Neural progenitor cell (in vitro differentiated cells): ENCODE results near the gene MOB2. TPM values are rescaled to one million over a fixed set of nuclear protein-coding genes. Genes with fewer than 3 reads are reported as not detected.

Experiments used
- DNase-seq: peaks from one replicate; pipeline ENCODE4 v3.0.0-alpha.2; 2016; ENCODE audit warnings: low spot score
- H2AFZ ChIP-seq: fragments of 200-600 bp; sonication (generic); replicated peaks from 2 replicates; pipeline ENCODE4 v1.6.1; 2016; ENCODE audit warnings: antibody characterized with exemption
- H3F3A ChIP-seq: fragments of 200-600 bp; sonication (generic); 2 replicates; pipeline ENCODE4 v1.6.1; 2016; ENCODE audit warnings: antibody characterized with exemption, low read depth
- H3K27ac ChIP-seq: fragments of 200-600 bp; sonication (generic); 2 replicates; pipeline ENCODE4 v1.5.1; 2016; ENCODE audit warnings: mild to moderate bottlenecking
- H3K27me3 ChIP-seq: fragments of 200-600 bp; sonication (generic); 2 replicates; pipeline ENCODE4 v1.6.1; 2016; ENCODE audit warnings: mild to moderate bottlenecking, moderate library complexity
- H3K36me3 ChIP-seq: fragments of 200-600 bp; sonication (generic); 2 replicates; pipeline ENCODE4 v1.5.1; 2016
- H3K4me1 ChIP-seq: fragments of 200-600 bp; sonication (generic); 2 replicates; pipeline ENCODE4 v1.6.1; 2016; ENCODE audit warnings: mixed run types
- H3K4me2 ChIP-seq: fragments of 200-600 bp; sonication (generic); 2 replicates; pipeline ENCODE4 v1.6.1; 2016
- H3K4me3 ChIP-seq: fragments of 200-600 bp; sonication (generic); 2 replicates; pipeline ENCODE4 v1.5.1; 2016
- H3K79me2 ChIP-seq: fragments of 200-600 bp; sonication (generic); 2 replicates; pipeline ENCODE4 v1.6.1; 2016; ENCODE audit warnings: low read depth
- H3K9ac ChIP-seq: fragments of 200-600 bp; sonication (generic); 2 replicates; pipeline ENCODE4 v1.6.1; 2016
- H3K9me3 ChIP-seq: fragments of 200-600 bp; sonication (generic); 2 replicates; pipeline ENCODE4 v1.5.1; 2016; ENCODE audit warnings: low read depth
- H4K20me1 ChIP-seq: fragments of 200-600 bp; sonication (generic); 2 replicates; pipeline ENCODE4 v1.6.1; 2016; ENCODE audit warnings: low read depth
- H3K27ac Mint-ChIP-seq: 3 replicates; pipeline ENCODE4 v1.8.0; 2021; ENCODE audit warnings: mixed read lengths
- H3K27me3 Mint-ChIP-seq: 2 replicates; pipeline ENCODE4 v1.8.0; 2022; ENCODE audit warnings: low read depth, mild to moderate bottlenecking, inconsistent platforms, moderate library complexity, mixed read lengths; ENCODE audit not compliant: insufficient read depth
- H3K36me3 Mint-ChIP-seq: 3 replicates; pipeline ENCODE4 v1.8.0; 2021; ENCODE audit warnings: mixed read lengths
- H3K4me1 Mint-ChIP-seq: 3 replicates; pipeline ENCODE4 v1.8.0; 2021; ENCODE audit warnings: mixed read lengths
- H3K4me3 Mint-ChIP-seq: 3 replicates; pipeline ENCODE4 v1.8.0; 2021; ENCODE audit warnings: mild to moderate bottlenecking, moderate library complexity, mixed read lengths
- H3K9me3 Mint-ChIP-seq: 3 replicates; pipeline ENCODE4 v1.8.0; 2020; ENCODE audit warnings: mixed read lengths
- EZH2 ChIP-seq: fragments of 200-600 bp; sonication (generic); IDR thresholded peaks from 2 replicates; pipeline ENCODE4 v1.6.1; 2017; ENCODE audit warnings: antibody characterized with exemption, mild to moderate bottlenecking, moderate library complexity
- EZH2phosphoT487 ChIP-seq: fragments of 200-600 bp; sonication (generic); IDR thresholded peaks from 2 replicates; pipeline ENCODE4 v1.6.1; 2017; ENCODE audit warnings: antibody characterized with exemption
- total RNA-seq: library from RNA; depleted of rRNA; stranded (reverse); fragments of >200 nt; gene quantifications from 2 replicates; pipeline ENCODE4 v1.2.3, GENCODE V29; 2015; ENCODE audit warnings: low replicate concordance
- TF ChIP-seq, protein P1 (sequence below): fragments of 200-600 bp; sonication (generic); IDR thresholded peaks from 2 replicates; pipeline ENCODE4 v1.5.1; 2017; ENCODE audit warnings: antibody characterized with exemption, mild to moderate bottlenecking

The MOB2 gene
- total RNA-seq, 1 donor from 2014 or later = 8.0 TPM

DNA sequence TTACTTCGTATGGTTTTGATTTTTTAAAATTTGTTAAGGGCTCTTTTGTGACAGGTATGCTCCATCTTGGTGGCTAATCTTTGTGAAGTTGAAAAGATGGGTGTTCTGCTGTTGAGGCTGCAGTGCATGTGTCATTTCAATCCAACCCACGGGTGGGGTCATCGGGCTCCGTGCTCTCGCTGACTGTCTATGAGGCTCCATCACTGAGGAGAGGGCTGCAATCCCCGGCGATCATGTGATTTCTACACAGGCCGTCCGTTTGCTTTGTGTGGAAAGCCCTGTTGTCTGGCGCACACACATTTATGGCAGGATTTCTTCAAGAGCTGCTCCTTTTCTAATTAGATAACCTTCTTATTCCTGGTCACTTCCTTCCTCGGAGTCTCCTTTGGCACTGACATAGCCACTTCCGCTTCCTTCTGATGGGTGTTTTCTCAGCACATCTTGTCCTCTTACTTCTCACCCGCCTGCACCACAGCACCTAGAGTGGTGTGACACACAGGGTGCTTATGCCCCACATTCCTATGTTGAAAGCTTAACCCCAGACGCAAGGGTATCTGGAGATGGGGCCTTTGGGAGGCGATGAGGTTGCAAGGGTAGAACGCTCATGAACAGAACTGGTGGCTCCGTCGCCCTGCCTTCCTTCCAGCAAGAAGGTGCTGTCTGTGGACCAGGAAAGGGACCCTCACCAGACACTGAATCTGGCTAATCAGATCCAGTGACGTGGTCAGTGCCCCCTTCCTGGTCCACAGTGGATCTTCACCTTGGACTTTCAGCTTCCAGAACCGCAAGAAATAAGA is 9.4 kb downstream of the MOB2 start:
- TF ChIP-seq, protein P1, sequence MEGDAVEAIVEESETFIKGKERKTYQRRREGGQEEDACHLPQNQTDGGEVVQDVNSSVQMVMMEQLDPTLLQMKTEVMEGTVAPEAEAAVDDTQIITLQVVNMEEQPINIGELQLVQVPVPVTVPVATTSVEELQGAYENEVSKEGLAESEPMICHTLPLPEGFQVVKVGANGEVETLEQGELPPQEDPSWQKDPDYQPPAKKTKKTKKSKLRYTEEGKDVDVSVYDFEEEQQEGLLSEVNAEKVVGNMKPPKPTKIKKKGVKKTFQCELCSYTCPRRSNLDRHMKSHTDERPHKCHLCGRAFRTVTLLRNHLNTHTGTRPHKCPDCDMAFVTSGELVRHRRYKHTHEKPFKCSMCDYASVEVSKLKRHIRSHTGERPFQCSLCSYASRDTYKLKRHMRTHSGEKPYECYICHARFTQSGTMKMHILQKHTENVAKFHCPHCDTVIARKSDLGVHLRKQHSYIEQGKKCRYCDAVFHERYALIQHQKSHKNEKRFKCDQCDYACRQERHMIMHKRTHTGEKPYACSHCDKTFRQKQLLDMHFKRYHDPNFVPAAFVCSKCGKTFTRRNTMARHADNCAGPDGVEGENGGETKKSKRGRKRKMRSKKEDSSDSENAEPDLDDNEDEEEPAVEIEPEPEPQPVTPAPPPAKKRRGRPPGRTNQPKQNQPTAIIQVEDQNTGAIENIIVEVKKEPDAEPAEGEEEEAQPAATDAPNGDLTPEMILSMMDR = no peak
- TF ChIP-seq EZH2phosphoT487 = no peak
- no peak for TF ChIP-seq EZH2
- H3K27ac Mint-ChIP-seq = no peak overlapping the region
- no peak for DNase-seq
- no peaks in the 10 kb centered on the region for H3F3A ChIP-seq
- H3K9me3 Mint-ChIP-seq = no peaks in the 10 kb centered on the region
- H3K9me3 ChIP-seq = no peaks in the 10 kb centered on the region
- no peaks in the 10 kb centered on the region for H3K4me1 ChIP-seq
- no peak overlapping the region for H2AFZ ChIP-seq
- peaks cover 8% of the 10 kb centered on the region for H3K36me3 Mint-ChIP-seq
- no peak overlapping the region for H3K4me3 ChIP-seq
- H3K27ac ChIP-seq = no peak overlapping the region
- H3K36me3 ChIP-seq = no peaks in the 10 kb centered on the region
- no peaks in the 10 kb centered on the region for H3K27me3 ChIP-seq
- H3K4me3 Mint-ChIP-seq = no peak overlapping the region
- peaks cover 2% of the 10 kb centered on the region for H3K27me3 Mint-ChIP-seq
- H3K9ac ChIP-seq = no peak overlapping the region
- no peaks in the 10 kb centered on the region for H3K4me1 Mint-ChIP-seq
- no peaks in the 10 kb centered on the region for H3K79me2 ChIP-seq
- H4K20me1 ChIP-seq = no peaks in the 10 kb centered on the region
- H3K4me2 ChIP-seq = no peak overlapping the region

DNA sequence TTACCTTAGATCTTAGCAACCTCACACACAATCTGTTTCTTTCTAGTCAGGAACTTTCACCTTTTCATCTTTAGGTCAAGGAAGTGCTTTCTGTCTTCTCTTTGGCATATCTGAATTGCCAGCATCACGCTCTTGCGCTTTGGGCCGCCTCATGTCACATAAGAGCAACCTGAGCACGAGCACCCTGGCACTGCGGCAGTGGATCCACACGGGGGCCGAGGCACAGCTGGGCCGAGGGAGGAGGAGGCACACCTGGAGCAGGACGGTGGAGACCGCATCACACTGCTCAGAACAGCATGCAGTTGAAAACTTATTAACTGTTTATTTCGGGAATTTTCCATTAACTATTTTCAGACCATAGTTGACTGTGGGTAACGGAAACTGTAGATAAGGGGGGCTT is 10.7 kb downstream of the MOB2 start:
- H3K4me3 Mint-ChIP-seq = no peak overlapping the region
- Histone ChIP-seq H3K4me2 (no peak overlapping the region), H3K4me1 (no peaks in the 10 kb centered on the region), H2AFZ (no peak overlapping the region), H3K4me3 (no peak overlapping the region), H3K36me3 (no peaks in the 10 kb centered on the region), H3K79me2 (no peaks in the 10 kb centered on the region), H4K20me1 (no peaks in the 10 kb centered on the region), H3K9ac (no peak overlapping the region), H3F3A (no peaks in the 10 kb centered on the region), H3K27me3 (no peaks in the 10 kb centered on the region), H3K9me3 (no peaks in the 10 kb centered on the region), H3K27ac (no peak overlapping the region)
- H3K36me3 Mint-ChIP-seq = peaks cover 8% of the 10 kb centered on the region
- H3K27ac Mint-ChIP-seq = no peak overlapping the region
- no peaks in the 10 kb centered on the region for H3K4me1 Mint-ChIP-seq
- no peaks in the 10 kb centered on the region for H3K9me3 Mint-ChIP-seq
- peaks cover 4% of the 10 kb centered on the region for H3K27me3 Mint-ChIP-seq
- TF ChIP-seq EZH2 (no peak), EZH2phosphoT487 (no peak)
- TF ChIP-seq, protein P1 = no peak
- no peak for DNase-seq

DNA sequence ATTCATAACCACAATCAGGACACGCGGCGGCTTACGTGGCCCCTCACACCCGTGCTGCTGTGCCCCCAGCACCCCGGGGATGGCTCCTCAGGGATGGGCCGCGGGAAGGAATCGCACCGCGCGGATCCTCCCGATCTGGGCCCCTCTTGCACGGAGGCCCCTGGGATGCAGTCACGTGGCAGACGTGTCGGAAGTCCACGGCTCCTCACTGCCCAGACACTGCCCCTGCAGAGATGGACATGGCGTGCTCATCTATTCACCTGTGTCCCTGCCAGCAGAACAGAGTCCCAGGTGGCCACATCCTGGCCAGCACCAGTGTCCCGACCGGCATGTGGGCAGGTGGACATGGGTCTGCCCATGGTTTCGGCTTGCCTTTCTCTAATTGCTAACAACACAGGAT is 12.8 kb downstream of the MOB2 start:
- Histone ChIP-seq H3K4me3 (no peak overlapping the region), H3K27ac (no peak overlapping the region), H3K9me3 (no peaks in the 10 kb centered on the region), H2AFZ (no peak overlapping the region), H3K27me3 (no peaks in the 10 kb centered on the region), H3K9ac (no peak overlapping the region), H4K20me1 (no peaks in the 10 kb centered on the region), H3F3A (no peaks in the 10 kb centered on the region), H3K4me2 (no peak overlapping the region), H3K4me1 (no peaks in the 10 kb centered on the region), H3K36me3 (no peaks in the 10 kb centered on the region), H3K79me2 (no peaks in the 10 kb centered on the region)
- Mint-ChIP-seq H3K27ac (no peak overlapping the region), H3K4me1 (no peaks in the 10 kb centered on the region), H3K36me3 (peaks cover 4% of the 10 kb centered on the region), H3K27me3 (peaks cover 4% of the 10 kb centered on the region), H3K9me3 (no peaks in the 10 kb centered on the region), H3K4me3 (no peak overlapping the region)
- TF ChIP-seq, protein P1 = no peak
- TF ChIP-seq EZH2 = no peak
- TF ChIP-seq EZH2phosphoT487 = no peak
- no peak for DNase-seq
